Erythroblast (primary cell): ENCODE measurements around the gene TXNDC2.

Experiments used
- GATA1 ChIP-seq: IDR thresholded peaks from 2 replicates; pipeline ENCODE4 v1.6.1; 2011; ENCODE audit warnings: low read depth, mild to moderate bottlenecking, control low read depth, low read length, moderate library complexity
- POLR2A ChIP-seq: IDR thresholded peaks from 2 replicates; pipeline ENCODE4 v1.6.1; 2011; ENCODE audit warnings: mild to moderate bottlenecking, low read length

DNA sequence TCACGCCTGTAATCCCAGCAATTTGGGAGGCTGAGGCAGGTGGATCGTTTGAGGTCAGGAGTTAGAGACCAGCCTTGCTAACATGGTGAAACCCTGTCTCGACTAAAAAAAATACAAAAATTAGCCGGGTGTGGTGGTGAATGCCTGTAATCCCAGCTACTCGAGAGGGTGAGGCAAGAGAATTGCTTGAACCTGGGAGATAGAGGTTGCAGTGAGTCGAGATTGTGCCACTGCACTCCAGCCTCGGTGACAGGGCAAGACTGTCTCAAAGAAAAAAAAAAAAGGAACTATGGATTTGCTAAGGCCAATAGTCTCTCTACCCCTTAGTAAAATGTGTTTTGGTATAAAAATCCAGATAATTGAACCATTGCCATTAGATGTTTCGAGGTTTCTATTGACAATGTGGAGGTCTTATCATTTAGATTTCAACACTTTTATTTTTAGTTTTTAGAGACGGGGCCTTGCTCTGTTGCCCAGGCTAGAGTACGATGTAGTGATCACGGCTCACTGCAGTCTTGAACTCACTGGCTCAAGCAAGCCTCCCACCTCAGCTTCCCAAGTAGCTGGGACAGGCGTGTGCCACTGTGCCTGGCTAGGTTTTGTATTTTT lies 1.1 kb upstream of the TXNDC2 start:
- no peak for TF ChIP-seq POLR2A
- no peak for TF ChIP-seq GATA1
